8988T (cell line): ENCODE results near the gene IFNK.

Experiments used
- DNase-seq: peaks from one replicate; pipeline ENCODE4 v3.0.0; 2011

IFNK gene

GRCh38 chr9:27573634-27574590 lies 49.8 kb downstream of the IFNK start:
- peak; percentile 55 for DNase-seq
